Measurements from ENCODE around the gene AP1G2. TPM values are rescaled to one million over a fixed set of nuclear protein-coding genes. Genes with fewer than 3 reads are reported as not detected.

Gene AP1G2
- total RNA-seq, 2 experiments from 2014 or later, result 306 to 333 TPM

- peaks cover 54% of the 10 kb centered on the region for H3K27me3 Mint-ChIP-seq
- H3K9me3 Mint-ChIP-seq, result no peaks in the 10 kb centered on the region
- no peak for DNase-seq
- peaks cover 20% of the 10 kb centered on the region for H3K4me1 Mint-ChIP-seq
- H3K36me3 Mint-ChIP-seq (ENCODE audit: low read depth), result no peaks in the 10 kb centered on the region
- H3K27ac Mint-ChIP-seq, result no peak overlapping the region
- POLR2A ChIA-PET, result no interaction called here
- no peak overlapping the region for H3K4me3 Mint-ChIP-seq
- CTCF ChIA-PET, result no interaction called here
These were observed 9.6 kb upstream of the AP1G2 start for GRCh38 chr14:23577004-23577681.

- Mint-ChIP-seq H3K27ac (peak overlapping the region; percentile 66), H3K36me3 (ENCODE audit: low read depth) (no peaks in the 10 kb centered on the region), H3K27me3 (peaks cover 39% of the 10 kb centered on the region), H3K4me3 (no peak overlapping the region), H3K9me3 (no peaks in the 10 kb centered on the region), H3K4me1 (peaks cover 31% of the 10 kb centered on the region)
- ChIA-PET CTCF (interaction anchor here (1.0 to 1.6 kb wide), 2 partner anchors 15 to 518 kb away, joined by 3 to 4 read pairs; no protein-coding TSS in a partner anchor), POLR2A (no interaction called here)
- no peak for DNase-seq
These were observed 5.9 kb upstream of the AP1G2 start for GRCh38 chr14:23573384-23574015.

GRCh38 chr14:23572836-23573235 lies 5.2 kb upstream of the AP1G2 start:
- DNase-seq, result no peak
- Mint-ChIP-seq H3K27me3 (peaks cover 33% of the 10 kb centered on the region), H3K4me1 (peaks cover 38% of the 10 kb centered on the region), H3K9me3 (no peaks in the 10 kb centered on the region), H3K27ac (no peak overlapping the region), H3K4me3 (no peak overlapping the region), H3K36me3 (ENCODE audit: low read depth) (no peaks in the 10 kb centered on the region)
- ChIA-PET POLR2A (no interaction called here), CTCF (interaction anchor here (1.0 to 1.6 kb wide), 3 partner anchors 9 to 518 kb away, joined by 3 to 4 read pairs (median 4); no protein-coding TSS in a partner anchor)

- no peak overlapping the region for H3K4me3 Mint-ChIP-seq
- no peak overlapping the region for H3K27ac Mint-ChIP-seq
- CTCF ChIA-PET, result interaction anchor here (1.0 to 1.6 kb wide), 3 partner anchors 9 to 519 kb away, joined by 3 to 4 read pairs (median 4); no protein-coding TSS in a partner anchor
These were observed 4.9 kb upstream of the AP1G2 start for GRCh38 chr14:23572524-23572828.

GRCh38 chr14:23571701-23572523 lies 4.3 kb upstream of the AP1G2 start:
- H3K27me3 Mint-ChIP-seq, result peaks cover 26% of the 10 kb centered on the region
- no peaks in the 10 kb centered on the region for H3K9me3 Mint-ChIP-seq
- ChIA-PET CTCF (interaction anchor here (1.0 to 1.6 kb wide), 5 partner anchors 8 to 17 kb away, joined by 3 to 7 read pairs (median 4); no protein-coding TSS in a partner anchor), POLR2A (no interaction called here)
- DNase-seq, result no peak
- no peak overlapping the region for H3K27ac Mint-ChIP-seq
- peaks cover 3% of the 10 kb centered on the region for H3K36me3 Mint-ChIP-seq (ENCODE audit: low read depth)
- H3K4me3 Mint-ChIP-seq, result no peak overlapping the region
- H3K4me1 Mint-ChIP-seq, result peaks cover 43% of the 10 kb centered on the region

More at GRCh38 chr14:23572524-23572828, 4.9 kb upstream of the AP1G2 start:
- Mint-ChIP-seq H3K4me1 (peaks cover 42% of the 10 kb centered on the region), H3K36me3 (ENCODE audit: low read depth) (peaks cover 2% of the 10 kb centered on the region), H3K27me3 (peaks cover 30% of the 10 kb centered on the region), H3K9me3 (no peaks in the 10 kb centered on the region)
- POLR2A ChIA-PET, result no interaction called here
- DNase-seq, result no peak

GRCh38 chr14:23570806-23571483 lies 3.4 kb upstream of the AP1G2 start:
- peaks cover 19% of the 10 kb centered on the region for H3K27me3 Mint-ChIP-seq
- ChIA-PET CTCF (interaction anchor here (0.6 to 1.6 kb wide), 4 partner anchors 9 to 20 kb away, joined by 3 to 7 read pairs (median 3); no protein-coding TSS in a partner anchor), POLR2A (no interaction called here)
- H3K4me1 Mint-ChIP-seq, result peaks cover 44% of the 10 kb centered on the region
- H3K36me3 Mint-ChIP-seq (ENCODE audit: low read depth), result peaks cover 11% of the 10 kb centered on the region
- no peak overlapping the region for H3K27ac Mint-ChIP-seq
- no peaks in the 10 kb centered on the region for H3K9me3 Mint-ChIP-seq
- no peak for DNase-seq
- no peak overlapping the region for H3K4me3 Mint-ChIP-seq

GRCh38 chr14:23569443-23570151 lies 2.0 kb upstream of the AP1G2 start:
- CTCF ChIA-PET, result interaction anchor here (1.0 to 2.0 kb wide), 3 partner anchors 10 to 22 kb away, joined by 3 to 9 read pairs (median 4); no protein-coding TSS in a partner anchor
- no peaks in the 10 kb centered on the region for H3K9me3 Mint-ChIP-seq
- H3K4me1 Mint-ChIP-seq, result peaks cover 48% of the 10 kb centered on the region
- peaks cover 9% of the 10 kb centered on the region for H3K27me3 Mint-ChIP-seq
- H3K4me3 Mint-ChIP-seq, result no peak overlapping the region
- peaks cover 24% of the 10 kb centered on the region for H3K36me3 Mint-ChIP-seq (ENCODE audit: low read depth)
- peak overlapping the region; percentile 69 for H3K27ac Mint-ChIP-seq
- POLR2A ChIA-PET, result no interaction called here
- peak; percentile 32 for DNase-seq

- CTCF ChIA-PET, result interaction anchor here (0.6 to 2.3 kb wide), 5 partner anchors 9 to 93 kb away, joined by 3 to 9 read pairs (median 4); no protein-coding TSS in a partner anchor
- H3K36me3 Mint-ChIP-seq (ENCODE audit: low read depth), result peaks cover 31% of the 10 kb centered on the region
These were observed 1.2 kb upstream of the AP1G2 start for GRCh38 chr14:23568600-23569331.

GRCh38 chr14:23568021-23568599 lies 519 bp upstream of the AP1G2 start:
- H3K27me3 Mint-ChIP-seq, result peaks cover 5% of the 10 kb centered on the region
- ChIA-PET CTCF (interaction anchor here (0.6 to 2.3 kb wide), 5 partner anchors 8 to 93 kb away, joined by 3 to 9 read pairs (median 4); no protein-coding TSS in a partner anchor), POLR2A (interaction anchor here (0.6 kb wide), 1 partner anchor 94 kb away, joined by 3 read pairs; no protein-coding TSS in a partner anchor)
- no peak for DNase-seq
- H3K4me1 Mint-ChIP-seq, result peaks cover 53% of the 10 kb centered on the region
- H3K9me3 Mint-ChIP-seq, result no peaks in the 10 kb centered on the region
- H3K27ac Mint-ChIP-seq, result peak overlapping the region; percentile 97
- peak overlapping the region; percentile 97 for H3K4me3 Mint-ChIP-seq
- H3K36me3 Mint-ChIP-seq (ENCODE audit: low read depth), result peaks cover 32% of the 10 kb centered on the region

More at GRCh38 chr14:23568600-23569331, 1.2 kb upstream of the AP1G2 start:
- POLR2A ChIA-PET, result interaction anchor here (0.7 kb wide), 1 partner anchor 12 kb away, joined by 3 read pairs; no protein-coding TSS in a partner anchor
- H3K27ac Mint-ChIP-seq, result peak overlapping the region; percentile 97
- no peaks in the 10 kb centered on the region for H3K9me3 Mint-ChIP-seq
- DNase-seq, result no peak
- peaks cover 8% of the 10 kb centered on the region for H3K27me3 Mint-ChIP-seq
- H3K4me3 Mint-ChIP-seq, result peak overlapping the region; percentile 97
- H3K4me1 Mint-ChIP-seq, result peaks cover 54% of the 10 kb centered on the region

GRCh38 chr14:23566778-23567185 lies 809 bp downstream of the AP1G2 start:
- Mint-ChIP-seq H3K4me1 (peaks cover 46% of the 10 kb centered on the region), H3K9me3 (no peaks in the 10 kb centered on the region), H3K4me3 (peak overlapping the region; percentile 97), H3K27ac (peak overlapping the region; percentile 97), H3K36me3 (ENCODE audit: low read depth) (peaks cover 39% of the 10 kb centered on the region), H3K27me3 (no peaks in the 10 kb centered on the region)
- ChIA-PET CTCF (interaction anchor here (0.9 to 2.3 kb wide), 3 partner anchors 9 to 88 kb away, joined by 3 to 5 read pairs (median 4); no protein-coding TSS in a partner anchor), POLR2A (interaction anchor here (0.6 kb wide), 2 partner anchors 9 to 20 kb away, joined by 3 to 4 read pairs; no protein-coding TSS in a partner anchor)
- no peak for DNase-seq
